GM19043 (cell line): ENCODE measurements around the gene RNU1-4.
"Not testable (repeated sequence)": the region's sequence is repeated elsewhere in the genome, so short reads cannot be mapped to it uniquely, and the experiment has no call there.

Source experiments
- ATAC-seq: cut with Tn5 transposase; IDR thresholded peaks from one replicate; pipeline ENCODE4 v1.9.1; 2021; ENCODE audit warnings: low read depth; ENCODE audit not compliant: unreplicated experiment

Gene RNU1-4

DNA sequence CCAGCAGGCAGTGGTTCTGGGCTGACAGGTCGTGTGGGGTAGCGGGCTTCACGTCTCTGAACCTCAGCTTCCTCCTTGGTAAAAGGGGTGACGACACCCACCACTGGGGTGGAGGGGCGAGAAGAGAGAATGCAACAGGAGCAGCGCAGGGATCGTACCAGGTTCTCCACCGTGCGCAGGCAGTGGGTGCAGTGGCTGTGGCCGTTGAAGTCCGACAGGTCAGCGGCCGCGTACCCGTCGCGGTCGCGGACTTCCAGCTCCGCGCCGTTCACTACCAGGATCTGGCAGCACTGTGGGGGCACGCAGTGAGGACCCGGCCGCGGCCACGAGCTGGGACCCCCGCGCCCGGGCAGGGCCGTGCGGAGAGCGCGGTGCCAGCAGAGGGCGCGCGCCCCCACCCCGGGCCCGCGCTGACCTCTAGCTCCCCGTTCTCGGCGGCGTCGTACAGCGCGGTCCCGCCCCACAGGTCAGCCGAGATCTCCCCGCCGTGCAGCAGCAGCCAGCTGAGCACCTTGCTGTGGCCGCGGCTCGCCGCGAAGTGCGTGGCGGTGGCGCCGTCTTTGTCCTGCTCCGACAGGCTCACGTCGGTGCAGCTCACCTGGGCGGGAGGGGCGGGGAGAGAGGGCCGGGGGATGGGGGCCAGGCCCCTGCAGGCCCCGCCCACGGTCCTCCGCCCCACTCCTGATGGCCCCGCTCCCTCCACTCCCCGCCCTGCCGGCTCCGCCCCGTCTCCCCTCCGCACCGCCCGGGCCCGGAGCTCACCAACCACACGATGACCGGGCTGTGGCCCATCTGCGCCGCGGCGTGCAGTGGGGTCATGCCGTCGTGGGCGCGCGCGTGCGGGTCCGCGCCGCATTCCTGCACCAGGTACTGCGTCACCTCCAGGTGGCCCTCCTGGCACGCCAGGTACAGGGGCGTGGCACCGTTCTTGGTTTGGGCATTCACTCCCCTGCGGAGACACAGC, 32.9 kb upstream of the RNU1-4 start:
- ATAC-seq, result not testable (repeated sequence)

DNA sequence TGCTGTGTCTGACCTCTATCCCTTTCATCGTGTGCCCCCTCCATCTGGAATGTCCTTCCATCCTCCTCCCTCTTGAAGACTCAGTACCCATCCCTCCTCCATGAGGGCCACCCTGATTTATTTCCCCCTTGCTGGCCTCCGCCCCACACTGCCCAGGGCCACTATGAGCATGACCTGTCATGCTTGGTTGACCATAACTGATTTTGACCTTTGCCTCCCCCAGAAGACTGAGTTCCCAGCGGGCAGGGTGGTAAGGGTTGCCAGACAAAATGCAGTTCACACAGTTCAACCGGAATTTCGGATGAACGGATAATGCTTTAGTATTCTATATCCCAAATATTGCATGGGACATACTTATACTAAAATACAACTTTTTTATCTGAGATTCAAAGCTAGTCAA, 31.6 kb upstream of the RNU1-4 start:
- not testable (repeated sequence) for ATAC-seq

DNA sequence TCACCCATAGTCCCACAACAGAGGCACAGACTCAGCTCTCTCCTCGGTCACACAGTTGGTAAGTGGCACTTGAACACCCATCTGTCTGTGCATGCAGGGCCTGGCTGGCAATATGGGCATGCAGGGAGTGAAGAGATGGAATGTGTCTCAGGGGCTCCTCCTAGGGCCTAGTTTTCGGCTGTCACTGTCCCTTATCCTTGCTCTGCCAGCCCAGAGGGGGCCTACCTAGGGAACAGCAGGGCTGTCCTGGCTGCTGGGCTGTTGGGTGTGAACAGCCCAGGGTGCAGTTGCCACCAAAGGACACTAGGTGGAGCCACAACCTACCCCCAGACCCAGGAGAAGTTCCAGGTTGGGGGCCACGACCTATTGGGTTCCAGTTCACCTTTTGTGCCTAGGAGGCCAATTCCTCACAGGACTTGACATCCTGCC, 30.6 kb upstream of the RNU1-4 start:
- not testable (repeated sequence) for ATAC-seq

DNA sequence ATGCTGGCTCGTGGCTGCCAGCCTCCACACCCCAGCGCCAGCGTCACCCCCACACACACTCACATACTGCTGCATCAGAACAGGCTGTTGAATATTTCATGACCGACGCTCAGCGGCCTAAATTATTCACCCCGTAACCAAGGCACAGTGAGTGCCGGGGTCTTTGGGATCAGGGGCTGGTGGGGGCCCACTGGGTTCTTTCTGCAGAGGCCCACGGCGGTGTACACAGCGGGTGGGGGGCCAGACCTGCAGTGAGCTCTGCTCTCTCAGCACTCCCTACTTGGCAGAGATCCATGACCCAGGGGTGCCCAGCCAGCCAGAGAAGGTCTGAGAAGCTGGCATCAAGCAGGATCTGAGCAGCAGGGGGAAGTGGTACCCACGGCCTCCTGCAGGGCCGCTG, 29.7 kb upstream of the RNU1-4 start:
- ATAC-seq, result not testable (repeated sequence)

DNA sequence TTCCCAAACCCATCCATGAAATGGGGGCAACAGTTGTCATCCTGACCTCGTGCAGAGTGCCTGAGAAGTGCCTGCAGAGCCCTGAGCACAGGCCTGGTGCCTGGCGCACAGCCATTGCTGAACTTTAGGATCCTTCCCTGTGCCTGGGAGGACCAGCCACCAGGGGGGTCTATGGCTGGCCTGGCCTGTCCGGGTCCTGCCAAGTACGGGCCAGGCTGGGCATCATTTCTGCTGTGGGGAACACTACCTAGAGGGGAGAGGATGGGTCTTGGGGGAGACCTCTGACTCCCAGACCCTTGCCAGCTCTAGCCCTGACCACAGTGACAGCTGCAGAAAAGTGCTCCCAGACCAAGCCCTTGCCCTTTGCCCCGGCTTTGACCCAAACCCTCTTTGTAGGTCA, 28.2 kb upstream of the RNU1-4 start:
- not testable (repeated sequence) for ATAC-seq

DNA sequence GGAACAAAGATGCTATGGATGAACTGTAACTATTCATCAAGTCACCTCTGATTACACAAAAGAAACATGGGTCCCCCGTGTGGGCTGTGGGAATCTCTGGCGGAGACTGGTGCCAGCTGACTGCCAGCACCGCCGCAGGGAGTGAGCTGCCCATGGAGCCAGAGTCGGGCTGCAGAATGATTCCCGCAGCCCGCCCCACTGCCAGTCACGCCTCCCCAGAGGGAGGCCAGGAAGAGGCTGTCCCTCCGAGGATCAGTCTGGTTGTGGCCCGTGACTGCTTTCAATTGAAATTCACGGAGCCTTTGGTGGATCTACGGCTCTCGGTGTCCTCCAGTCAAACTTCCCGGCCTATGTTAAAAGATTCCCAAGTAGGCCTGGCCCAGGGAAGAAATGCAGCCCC, 27.7 kb upstream of the RNU1-4 start:
- not testable (repeated sequence) for ATAC-seq

DNA sequence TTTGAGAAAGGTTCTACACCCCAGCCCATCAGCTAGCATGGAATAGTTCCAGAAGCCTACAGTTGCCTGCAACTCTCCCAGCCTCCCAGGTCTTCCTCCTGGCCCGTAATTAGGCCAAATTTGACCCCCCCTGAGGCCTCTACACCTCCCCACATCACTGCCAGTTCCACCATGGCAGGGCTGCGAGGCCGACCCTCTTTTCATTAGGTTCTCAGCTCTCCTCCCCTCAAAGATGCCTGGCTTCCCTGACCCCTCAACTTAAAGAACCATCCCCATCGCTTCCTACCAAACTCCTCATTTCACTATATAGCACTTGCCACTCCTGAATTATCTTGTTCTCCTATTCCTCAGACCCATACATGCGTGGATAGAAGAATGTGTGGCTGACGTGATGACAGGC, 27.3 kb upstream of the RNU1-4 start:
- not testable (repeated sequence) for ATAC-seq

DNA sequence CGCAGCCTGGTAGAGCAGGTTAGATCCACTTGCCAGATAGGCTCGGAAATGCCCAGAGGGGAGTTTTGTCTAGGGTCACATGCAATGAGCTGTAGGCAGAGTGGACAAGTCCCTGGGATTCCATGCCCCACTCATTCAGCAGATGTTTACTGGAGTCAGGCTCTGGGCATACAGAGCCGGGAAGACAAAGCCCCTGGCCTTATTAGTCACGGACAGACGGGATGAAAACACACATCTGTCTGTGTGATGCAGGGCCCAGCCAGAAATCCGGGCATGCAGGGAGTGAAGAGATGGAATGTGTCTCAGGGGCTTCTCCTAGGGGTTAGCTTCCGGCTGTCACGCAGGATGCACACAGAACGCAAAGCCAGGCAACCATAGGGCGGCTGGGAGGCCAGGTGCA, 26.8 kb upstream of the RNU1-4 start:
- not testable (repeated sequence) for ATAC-seq

DNA sequence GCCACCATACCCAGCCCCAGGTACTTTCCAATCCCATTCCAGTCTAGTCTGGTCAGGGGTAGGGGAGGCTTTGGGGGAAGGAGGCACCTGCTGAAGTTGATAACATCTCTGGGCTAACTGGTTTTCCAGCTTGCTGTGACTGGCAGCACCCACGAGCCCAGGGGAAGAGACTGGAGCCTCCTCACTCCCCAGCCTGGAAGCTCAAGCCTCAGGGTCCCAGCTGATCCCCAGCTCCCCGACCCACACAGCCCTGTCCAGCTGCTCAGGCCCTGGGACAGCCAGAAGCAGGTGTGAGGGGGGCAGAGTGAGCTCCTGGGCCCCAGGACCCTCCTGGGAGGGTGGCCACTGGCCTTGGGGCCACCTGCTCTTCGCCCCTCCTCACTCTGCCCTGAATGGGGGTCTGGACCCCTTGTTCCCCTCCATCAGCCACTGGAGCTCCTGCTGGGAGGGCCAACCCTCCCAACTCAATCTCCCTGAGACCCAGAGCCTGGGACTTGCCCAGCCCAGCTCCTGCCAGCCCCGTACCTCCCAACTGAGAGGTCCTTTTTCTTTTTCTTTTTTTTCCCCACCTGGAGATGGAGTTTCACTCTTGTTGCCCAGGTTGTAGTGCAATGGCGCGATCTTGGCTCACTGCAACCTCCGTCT, 23.5 kb upstream of the RNU1-4 start:
- ATAC-seq, result no peak

DNA sequence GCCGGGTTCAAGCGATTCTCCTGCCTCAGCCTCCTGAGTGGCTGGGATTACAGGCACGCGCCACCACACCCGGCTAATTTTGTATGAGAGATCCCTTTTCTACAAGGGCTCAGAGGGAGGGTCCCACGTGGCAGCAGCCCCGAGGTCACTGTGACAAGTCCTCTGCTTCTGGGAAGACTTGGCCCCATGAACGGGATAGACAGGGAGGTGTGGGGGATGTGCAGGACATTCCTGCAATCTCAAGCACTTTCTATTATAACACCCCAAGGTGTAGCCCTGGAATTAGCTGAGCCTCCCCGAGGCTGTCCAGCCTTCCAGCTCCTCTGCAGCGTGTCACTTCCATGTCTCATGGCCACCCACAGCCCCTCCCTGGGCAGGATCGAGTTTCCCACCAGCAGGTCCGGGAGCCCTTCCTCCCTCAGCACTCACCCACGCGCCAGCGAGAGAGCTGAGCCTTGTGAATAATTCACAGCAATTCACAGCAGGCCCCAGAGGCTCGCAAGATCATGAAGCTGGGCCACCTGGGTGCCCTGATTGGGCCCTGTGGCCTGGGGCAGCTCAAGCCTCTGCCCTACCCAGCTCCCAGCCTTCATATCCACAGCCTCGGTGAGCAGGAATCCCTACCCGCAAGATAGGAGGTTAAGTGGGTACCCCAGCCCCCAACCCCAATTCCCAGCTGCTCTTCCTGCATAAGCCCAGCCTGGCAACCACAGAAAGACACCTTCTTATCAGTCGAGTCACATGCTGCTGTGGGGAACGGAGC, 22.8 kb upstream of the RNU1-4 start:
- no peak for ATAC-seq

DNA sequence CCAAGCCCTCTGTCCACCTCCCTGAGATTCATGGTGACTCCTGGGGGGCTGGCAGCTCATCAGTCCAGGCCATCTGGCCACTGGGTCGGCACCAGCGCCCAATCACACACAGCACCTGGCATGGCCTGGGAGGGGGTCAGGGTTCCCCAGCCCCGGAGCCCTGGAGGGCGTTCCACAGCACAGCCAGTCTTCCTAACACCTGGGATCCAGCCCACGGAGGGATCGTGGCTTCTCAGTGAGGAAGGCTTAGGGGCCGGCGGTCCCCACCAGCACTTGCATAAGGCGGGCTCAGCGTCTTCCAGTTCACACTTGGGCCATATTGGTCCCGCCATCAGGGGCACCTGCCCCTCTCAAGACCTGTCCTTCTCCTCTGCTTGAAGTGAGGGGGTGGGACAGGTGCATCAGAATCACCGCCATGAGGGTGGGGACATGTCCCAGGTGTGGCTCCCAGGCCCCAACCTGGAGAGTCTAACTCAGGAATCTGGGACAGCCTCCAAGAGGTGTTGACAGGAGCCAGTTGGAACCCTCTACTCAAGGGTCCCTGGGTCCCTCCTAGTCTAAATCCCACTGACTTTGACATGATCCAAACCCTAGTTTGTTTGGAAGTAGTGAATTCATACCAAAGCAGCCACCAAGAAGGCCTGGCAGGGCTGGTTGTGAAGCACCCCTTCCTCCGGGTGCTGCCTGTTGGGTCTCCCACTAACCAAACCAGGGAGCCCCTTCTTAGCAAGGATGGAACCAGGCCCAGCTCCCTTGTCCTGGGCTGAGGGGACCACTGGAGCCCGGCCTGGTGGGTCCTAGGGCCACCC, 22.0 kb upstream of the RNU1-4 start:
- ATAC-seq, result not testable (repeated sequence)

DNA sequence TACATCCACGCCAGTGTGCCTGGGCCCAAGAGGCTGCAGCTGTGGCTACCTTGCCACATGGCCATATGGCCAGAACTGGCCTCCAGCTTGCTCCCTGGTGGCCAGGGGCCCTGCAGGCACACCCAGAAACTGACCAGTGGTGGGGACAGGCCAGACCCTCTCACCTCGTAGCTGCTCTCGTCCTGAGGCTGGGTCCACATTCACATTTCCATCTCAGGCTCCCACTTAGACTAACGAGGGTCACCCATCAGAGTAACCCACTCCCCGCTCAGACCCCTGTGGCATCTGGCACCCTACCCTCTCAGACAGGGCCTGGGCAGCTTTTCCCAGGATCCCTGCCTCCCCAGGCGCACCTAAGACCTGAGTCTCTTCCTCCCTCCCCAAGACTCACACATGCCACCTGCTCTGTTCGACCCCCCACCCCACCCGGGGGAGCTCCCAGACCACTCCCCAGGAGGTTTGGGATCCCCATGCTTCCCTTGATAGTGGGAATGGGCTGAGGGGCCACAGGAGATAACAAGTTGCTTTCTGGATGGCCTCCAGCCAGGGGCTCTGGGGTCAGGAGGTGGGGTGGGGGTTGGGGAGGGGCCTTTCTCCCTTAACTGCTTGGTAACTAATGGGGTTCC, 21.3 kb upstream of the RNU1-4 start:
- ATAC-seq, result no peak

DNA sequence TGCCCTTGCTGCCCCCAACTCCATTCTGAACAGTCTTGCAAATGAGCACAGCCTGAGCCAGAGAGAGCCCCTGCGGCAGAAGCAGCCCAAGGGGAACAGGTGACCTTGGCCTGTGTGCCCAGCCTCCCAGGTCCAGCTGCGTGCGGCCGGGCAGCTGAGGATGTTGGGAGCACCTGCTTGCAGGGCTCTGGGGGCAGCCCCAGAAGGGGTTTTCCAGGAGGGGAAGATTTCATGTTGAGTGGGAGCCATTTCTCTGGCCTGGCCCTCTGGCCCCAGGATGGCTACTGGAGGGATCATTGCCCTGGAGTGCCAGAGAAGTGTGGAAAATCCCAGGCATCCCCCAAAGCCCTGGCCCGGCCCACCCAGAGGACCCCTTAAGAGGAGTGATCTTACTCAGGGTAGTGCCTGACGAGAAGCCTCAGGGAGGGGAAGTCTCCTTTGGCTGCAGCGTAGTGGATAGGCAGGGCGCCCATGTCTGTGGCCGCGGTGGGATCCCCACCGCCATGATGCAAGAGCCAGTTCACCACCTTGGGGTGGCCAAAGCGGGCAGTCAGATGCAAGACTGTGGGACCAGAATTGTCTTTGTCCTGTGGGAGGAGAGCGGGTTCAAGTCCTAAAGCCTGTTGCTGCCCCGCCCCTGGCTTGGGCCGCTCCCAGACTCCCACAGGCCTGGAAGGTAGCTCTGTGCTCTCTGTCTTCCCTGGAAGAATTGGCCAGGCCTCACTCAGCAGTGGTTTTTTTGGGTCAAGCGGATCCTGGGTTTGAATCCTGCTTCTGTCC, 20.6 kb upstream of the RNU1-4 start:
- ATAC-seq, result no peak

DNA sequence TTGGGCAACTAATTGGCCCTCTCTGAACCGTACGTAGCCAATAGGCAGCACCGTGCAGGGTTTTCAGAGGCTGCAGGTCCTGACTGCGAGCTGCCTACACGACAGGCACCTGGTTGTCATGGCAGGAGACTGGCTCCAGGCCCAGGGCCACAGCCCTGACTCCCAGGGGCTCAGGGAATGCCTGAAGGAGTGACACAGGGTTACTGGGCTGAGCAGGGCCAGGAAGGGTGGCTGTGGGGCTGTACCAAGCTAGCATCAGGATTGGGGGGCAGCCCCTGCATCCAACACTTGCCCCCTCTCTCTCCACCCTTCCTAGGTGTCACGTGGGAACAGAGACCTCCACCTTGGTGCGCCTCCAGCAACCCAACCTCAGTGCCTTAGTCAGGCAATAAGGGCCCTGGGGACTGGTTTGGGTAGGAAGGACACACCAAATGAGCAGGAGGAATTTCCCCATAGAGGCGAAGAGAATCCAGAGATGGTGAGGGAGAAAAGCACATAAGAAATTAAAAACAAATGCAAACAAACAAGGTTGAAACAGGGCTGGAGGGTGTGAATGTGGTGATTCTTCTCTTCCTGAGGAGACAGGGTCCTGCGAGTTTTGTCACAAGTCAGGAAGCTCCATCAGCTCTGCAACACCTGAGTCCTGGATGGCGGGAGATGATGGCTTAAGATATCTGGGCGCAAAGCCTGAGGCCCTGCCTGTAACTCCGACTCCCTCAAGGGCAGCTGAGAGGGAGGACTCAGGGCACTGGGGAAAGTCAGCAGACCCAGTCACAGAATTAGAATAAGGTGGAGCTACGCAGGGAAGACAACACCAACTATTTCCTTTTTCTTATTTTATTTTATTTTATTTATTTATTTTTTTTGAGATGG, 19.7 kb upstream of the RNU1-4 start:
- ATAC-seq, result no peak

DNA sequence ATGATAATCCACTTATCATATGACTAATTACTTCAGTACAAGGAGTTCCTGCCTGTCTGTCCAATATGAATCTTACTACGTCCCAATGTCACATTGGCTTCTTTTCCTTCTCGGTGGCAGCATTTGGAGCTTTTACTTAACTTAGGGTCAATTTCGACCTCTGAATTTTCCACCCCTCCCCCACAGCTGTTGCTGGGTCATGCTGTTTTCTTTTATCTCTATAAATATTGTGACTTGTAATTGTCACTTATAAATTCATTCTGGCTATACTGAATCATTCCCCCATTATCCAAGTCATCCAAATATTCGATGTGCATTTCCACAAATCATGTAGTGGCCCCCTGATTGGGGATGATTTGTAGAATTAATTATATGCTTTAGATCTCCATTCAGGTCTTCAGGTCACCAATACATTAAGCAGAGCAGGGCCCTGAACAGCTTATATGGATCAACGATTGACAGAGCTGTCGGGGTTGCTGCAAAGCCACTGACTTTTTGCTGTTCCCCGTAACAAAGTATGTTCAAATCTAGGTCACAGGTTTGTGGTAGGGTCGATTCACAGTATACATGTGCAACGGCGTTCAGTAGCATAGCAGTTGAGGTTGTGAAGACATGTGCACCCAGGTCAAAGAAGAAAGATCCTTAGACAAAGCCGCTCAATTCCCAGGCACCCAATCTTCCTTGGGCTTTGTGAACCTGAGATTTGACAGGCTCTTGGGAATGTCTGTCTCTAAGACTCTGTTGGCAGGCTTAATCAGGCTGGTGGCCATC, 18.3 kb upstream of the RNU1-4 start:
- ATAC-seq, result no peak

DNA sequence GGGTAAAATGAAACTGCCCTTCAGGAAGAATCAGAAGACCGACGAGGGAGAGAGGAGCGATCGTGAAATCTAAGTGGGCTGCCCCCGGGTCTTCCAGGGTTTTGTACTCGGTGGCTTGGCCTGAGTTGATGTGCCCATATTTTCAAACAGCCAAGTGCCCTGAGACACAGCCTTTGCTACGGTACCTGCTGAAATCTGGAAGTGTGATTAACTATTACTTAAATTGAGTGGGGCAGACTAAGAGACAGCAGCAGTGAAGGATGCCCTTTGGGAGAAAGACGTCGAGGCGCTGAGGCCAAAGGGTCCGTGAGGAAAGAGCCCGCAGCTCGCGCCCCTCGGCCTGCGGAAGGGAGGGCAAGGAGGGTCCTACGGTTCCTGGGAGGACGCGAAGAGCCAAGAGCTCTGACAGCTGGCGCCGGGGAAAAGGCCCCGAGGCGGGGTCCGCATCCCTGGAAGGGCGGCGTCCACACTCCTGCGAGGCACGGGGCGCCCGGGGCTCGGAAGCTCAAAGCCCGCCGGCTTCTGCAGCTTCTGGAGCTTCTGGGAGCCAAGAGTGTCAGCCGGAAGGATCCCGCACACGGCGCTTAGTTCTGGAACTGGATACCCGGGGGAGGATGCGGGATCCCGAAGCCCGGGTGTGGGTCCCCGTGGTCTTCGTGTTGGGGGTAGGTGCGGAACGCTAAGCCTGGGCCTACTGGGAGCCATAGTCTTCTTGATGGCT, 15.4 kb upstream of the RNU1-4 start:
- ATAC-seq, result no peak
